Parietal lobe (tissue), 2 donors: ENCODE measurements around the gene LSAMP. TPM values are rescaled to one million over a fixed set of nuclear protein-coding genes. Genes with fewer than 3 reads are reported as not detected.

Experiments
- small RNA-seq: library from RNA; depleted of rRNA; stranded (forward); fragments of <200 nt; gene quantifications from one replicate; pipeline ENCODE3, GENCODE V24; 2014; ENCODE audit warnings: low replicate concordance
- total RNA-seq: library from RNA; depleted of rRNA; stranded (reverse); fragments of >200 nt; gene quantifications from one replicate; pipeline ENCODE4 v1.2.3, GENCODE V29; 2014

The LSAMP gene
- 91.4 TPM for total RNA-seq

DNA sequence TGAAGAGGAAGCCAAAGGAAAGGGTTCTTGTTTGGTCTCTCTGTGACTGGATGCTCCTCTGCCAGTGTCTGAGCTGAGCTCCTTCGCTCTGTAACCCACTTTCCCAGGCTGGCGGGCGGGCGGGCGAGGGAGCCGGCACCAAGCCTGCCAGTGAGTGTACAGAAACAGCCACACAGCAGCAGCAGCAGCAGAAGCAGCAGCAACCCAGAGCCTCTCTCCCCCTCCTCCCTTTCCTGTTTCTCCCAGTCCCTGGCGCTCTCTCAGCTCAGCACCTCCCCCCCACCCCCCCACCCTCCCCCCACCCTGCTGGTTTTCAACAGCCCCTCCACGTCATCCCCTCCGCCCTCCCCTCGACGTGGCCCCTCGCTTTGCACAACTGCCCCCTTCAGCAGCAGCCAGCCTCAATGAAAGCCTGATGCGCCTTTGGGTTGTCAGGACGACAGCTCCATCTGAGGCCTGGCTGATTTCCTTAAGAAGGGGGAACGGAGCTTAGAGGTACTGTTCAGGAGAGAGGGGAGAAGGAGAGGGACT is at the start of gene LSAMP:
TSS of gene LSAMP (minus strand) at position 177 of the 531 bp plus-strand sequence.

Small RNA genes lying within 50 kb of the gene (small RNA-seq; reads per million reads assigned to genes)
- gene RN7SL815P = not detected
